Smooth muscle cell of trachea (primary cell): ENCODE data around the gene LAIR2. TPM values are rescaled to one million over a fixed set of nuclear protein-coding genes. Genes with fewer than 3 reads are reported as not detected.

Source experiments
- total RNA-seq: library from RNA; depleted of rRNA; stranded (reverse); fragments of >200 nt; gene quantifications from 2 replicates; pipeline ENCODE4 v1.2.1, GENCODE V29; 2014

Gene LAIR2, protein sequence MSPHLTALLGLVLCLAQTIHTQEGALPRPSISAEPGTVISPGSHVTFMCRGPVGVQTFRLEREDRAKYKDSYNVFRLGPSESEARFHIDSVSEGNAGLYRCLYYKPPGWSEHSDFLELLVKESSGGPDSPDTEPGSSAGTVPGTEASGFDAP
- not detected in 2 replicates for total RNA-seq

DNA sequence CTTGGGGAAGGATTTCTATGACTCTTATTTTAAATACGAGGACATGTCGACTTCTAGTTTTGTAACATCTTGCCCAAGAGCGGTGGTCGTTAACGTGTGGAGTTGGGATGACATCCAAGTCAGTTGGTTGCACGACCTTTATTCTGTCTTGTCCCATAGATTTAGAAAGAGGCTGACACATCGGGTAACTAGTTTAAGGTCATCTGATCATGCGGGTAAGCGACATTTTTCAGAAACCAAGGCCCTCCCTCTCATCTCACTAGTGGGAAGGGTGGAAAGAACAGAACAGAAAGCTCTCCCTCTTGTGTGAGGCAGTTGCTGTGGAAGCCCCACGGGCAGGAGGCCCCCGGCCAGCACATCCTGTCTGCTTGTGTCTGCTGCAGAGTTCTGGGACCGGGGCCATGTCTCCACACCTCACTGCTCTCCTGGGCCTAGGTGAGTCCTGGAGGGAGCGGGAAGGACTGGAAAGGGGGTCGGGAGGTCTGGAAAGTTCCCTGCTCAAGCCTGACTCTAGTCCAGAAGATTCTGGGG is at the start of gene LAIR2:
Gene LAIR2 (plus strand): TSS at position 314 of the 531 bp plus-strand sequence. CDS start 88 bp downstream, at position 402.

DNA sequence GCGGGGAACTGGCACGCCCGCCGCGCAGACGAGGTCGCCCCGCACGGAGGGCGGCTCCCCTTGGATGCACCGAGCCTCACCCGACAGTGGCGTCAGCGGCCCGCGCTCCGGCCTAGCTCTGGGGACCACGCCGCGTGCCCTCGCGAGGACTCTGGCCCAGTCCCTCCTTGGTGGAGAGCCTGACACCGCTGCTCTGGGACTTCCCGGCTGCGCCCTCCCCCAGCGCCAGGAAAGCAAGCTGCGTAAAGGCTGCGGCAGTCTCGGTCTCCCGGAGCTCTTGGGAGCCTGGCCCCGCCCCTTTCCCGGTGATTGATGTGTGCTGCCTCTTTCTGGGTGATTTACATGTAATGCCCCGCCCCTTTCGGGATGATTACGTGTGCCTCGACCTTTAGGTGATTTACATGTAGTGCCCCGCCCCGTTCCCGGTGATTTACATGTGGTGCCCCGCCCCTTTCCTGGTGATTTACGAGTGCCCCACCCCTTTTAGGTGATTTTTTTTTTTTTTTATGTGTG is 39.0 kb upstream of the LAIR2 start, which contains the start of gene LENG9:
Gene LENG9 (minus strand): TSS at position 248 of the 513 bp plus-strand sequence. CDS start 252 bp downstream, outside the sequence.

DNA sequence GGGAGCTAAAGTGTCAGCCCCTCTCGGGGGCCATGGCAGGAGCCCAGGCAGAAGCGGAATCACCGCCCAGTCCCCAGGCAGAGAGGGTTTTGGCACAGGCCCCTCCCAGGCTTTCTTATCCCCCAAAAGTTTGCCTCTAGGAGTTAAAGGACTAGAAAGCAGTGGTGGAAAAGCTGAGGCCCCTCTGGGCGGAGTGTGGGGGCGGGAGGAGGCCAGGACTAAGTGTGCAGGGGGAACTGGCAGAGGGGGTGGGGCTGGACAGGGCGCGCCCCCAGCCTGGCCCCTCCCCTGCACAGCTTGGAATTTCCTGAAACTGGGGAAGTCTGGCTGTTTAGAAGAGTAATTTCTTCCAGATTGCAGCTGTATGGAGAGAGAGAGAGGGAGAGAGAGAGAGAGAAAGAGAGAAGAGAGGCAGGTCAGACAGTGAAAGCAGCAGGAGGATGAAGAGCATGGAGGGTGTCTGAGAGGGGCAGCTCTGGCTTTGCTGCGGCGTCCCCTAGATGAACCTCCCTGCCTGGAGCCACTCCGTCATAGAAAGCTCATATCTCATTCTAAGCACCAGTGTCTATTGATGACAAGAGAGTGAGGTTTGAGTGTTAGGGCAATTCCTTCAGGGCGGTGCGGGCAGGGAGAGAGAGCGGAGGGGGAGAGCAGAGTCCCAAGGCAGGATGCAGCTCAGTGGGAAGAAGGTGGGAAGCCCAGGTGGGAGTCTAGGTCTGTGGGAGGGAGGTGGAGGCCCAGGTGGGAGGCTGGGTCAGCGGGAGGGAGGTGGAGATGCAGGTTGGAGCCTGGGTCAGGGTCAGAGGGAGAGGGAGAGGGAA is 29.4 kb upstream of the LAIR2 start, which contains the start of gene CDC42EP5:
Gene CDC42EP5 (minus strand): TSS at position 226 of the 821 bp plus-strand sequence. CDS start 7,749 bp downstream, outside the sequence.

Other genes with a start within 250 kb of the LAIR2 start
- under 0.01 TPM in 1 of 2 replicates, not detected in the other for gene LILRB5, start 245.6 kb upstream of the LAIR2 start, total RNA-seq
- not detected in 2 replicates for gene LILRB2, start 221.7 kb upstream of the LAIR2 start, total RNA-seq
- not detected in 2 replicates for gene LILRA5, start 189.7 kb upstream of the LAIR2 start, total RNA-seq
- gene LILRA4, start 163.7 kb upstream of the LAIR2 start, total RNA-seq: not detected in 2 replicates
- not detected in 2 replicates for gene LAIR1, start 137.9 kb upstream of the LAIR2 start, total RNA-seq
- not detected in 2 replicates for gene TTYH1, start 87.4 kb upstream of the LAIR2 start, total RNA-seq
- gene LENG8, start 53.6 kb upstream of the LAIR2 start, total RNA-seq: 47.0 and 83.2 TPM in 2 replicates
- gene LENG9, start 39.1 kb upstream of the LAIR2 start, total RNA-seq: 11.2 and 15.1 TPM in 2 replicates
- gene CDC42EP5, start 29.5 kb upstream of the LAIR2 start, total RNA-seq: 28.1 and 51.9 TPM in 2 replicates
- not detected in 2 replicates for gene LILRA2, start 71.0 kb downstream of the LAIR2 start, total RNA-seq
- not detected in 2 replicates for gene LILRA1, start 90.8 kb downstream of the LAIR2 start, total RNA-seq
- gene LILRB1, start 127.7 kb downstream of the LAIR2 start, total RNA-seq: not detected in 2 replicates
- gene LILRB4, start 160.2 kb downstream of the LAIR2 start, total RNA-seq: not detected in 2 replicates
- gene KIR3DL3, start 221.6 kb downstream of the LAIR2 start, total RNA-seq: not detected in 2 replicates
- not detected in 2 replicates for gene KIR2DL3, start 235.7 kb downstream of the LAIR2 start, total RNA-seq